ENCODE data around the gene HERC4.
A peak's percentile ranks its signal among the peaks of the same experiment; 100 is the strongest.

The HERC4 gene, protein sequence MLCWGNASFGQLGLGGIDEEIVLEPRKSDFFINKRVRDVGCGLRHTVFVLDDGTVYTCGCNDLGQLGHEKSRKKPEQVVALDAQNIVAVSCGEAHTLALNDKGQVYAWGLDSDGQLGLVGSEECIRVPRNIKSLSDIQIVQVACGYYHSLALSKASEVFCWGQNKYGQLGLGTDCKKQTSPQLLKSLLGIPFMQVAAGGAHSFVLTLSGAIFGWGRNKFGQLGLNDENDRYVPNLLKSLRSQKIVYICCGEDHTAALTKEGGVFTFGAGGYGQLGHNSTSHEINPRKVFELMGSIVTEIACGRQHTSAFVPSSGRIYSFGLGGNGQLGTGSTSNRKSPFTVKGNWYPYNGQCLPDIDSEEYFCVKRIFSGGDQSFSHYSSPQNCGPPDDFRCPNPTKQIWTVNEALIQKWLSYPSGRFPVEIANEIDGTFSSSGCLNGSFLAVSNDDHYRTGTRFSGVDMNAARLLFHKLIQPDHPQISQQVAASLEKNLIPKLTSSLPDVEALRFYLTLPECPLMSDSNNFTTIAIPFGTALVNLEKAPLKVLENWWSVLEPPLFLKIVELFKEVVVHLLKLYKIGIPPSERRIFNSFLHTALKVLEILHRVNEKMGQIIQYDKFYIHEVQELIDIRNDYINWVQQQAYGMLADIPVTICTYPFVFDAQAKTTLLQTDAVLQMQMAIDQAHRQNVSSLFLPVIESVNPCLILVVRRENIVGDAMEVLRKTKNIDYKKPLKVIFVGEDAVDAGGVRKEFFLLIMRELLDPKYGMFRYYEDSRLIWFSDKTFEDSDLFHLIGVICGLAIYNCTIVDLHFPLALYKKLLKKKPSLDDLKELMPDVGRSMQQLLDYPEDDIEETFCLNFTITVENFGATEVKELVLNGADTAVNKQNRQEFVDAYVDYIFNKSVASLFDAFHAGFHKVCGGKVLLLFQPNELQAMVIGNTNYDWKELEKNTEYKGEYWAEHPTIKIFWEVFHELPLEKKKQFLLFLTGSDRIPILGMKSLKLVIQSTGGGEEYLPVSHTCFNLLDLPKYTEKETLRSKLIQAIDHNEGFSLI

DNA sequence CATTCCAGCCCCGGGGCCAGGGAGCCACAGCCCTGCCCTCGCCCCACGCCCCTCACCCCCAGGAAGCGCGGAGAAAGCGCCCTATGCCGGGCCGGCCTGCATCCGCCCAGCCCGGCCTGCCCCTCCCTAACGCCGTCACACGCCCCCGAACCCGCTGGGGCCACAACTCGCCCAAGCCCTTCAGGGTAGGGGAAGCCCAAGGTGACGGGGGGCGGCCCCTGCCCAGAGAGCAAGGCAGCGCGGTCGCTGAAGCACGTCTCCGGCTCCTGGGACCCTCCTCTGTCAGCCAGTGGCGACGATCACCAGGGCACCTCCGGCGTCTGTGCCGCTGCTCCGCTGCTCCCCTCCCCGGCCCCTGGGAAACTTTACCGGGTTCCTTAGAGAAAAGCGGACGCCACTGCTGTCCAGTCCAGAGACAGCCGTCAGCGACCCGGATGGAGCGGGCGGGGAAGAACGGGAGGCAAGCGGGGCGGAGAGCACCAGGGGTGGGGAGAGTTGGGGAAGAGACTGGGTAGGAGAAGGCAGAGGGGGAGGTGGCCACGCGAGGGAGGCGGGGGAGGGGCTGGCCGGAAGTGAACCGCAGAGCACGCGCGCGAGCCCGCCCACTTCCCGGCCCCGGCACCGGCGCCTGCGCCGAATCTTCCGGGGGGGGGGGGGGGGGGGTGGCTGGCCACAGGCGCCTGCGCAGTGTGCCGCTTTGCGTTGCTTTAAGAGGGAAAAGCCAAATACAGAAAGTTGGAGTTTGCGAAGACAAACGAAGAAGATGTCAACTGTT is at the start of gene HERC4:
TSS of gene HERC4 (minus strand) at position 509 of the 775 bp plus-strand sequence. CDS start 2,175 bp downstream, outside the sequence.
- peak within 1 kb of the TSS; percentile 84 for H3K4me2 ChIP-seq
- H3K9ac ChIP-seq = peak within 1 kb of the TSS; percentile 88
- peaks cover 15% of the 10 kb centered on the region for H3K36me3 ChIP-seq
- H3K4me1 ChIP-seq = peaks cover 42% of the 10 kb centered on the region
- H4K20me1 ChIP-seq = peaks cover 40% of the 10 kb centered on the region
- H3K4me3 ChIP-seq = peak within 1 kb of the TSS; percentile 79
- peak within 1 kb of the TSS; percentile 96 for H3K27ac ChIP-seq
- H3K9me3 ChIP-seq = no peaks in the 10 kb centered on the region
- H3K27me3 ChIP-seq = no peaks in the 10 kb centered on the region
- TF ChIP-seq Cebpa-rat (IDR thresholded peaks at IDR 0.05) = no peak

DNA sequence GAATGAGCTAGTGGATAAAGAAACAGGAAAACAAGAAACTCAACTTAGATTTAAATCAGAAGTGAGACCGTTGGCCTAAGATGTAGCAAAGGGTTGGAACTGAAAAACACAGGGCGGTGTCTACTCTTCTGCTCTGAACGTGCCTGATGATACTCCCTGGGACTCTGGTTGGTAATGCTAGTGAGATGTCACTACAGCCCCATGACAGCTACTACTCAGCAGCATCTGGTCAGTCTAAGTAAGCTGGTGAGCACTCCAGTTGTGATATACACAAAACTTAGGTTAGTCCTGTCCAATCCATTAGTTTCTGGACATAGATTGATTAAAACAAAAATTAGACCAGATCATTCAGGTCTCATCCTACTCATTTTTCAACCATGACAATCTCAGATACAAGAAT is 49.6 kb upstream of the HERC4 start:
- H3K4me1 ChIP-seq = no peaks in the 10 kb centered on the region
- TF ChIP-seq Cebpa-rat (IDR thresholded peaks at IDR 0.05) = no peak
- H3K27ac ChIP-seq = no peak overlapping the region
- H4K20me1 ChIP-seq = no peaks in the 10 kb centered on the region
- no peak overlapping the region for H3K9ac ChIP-seq
- no peaks in the 10 kb centered on the region for H3K9me3 ChIP-seq
- H3K4me3 ChIP-seq = no peak overlapping the region
- no peaks in the 10 kb centered on the region for H3K36me3 ChIP-seq
- H3K27me3 ChIP-seq = no peaks in the 10 kb centered on the region
- H3K4me2 ChIP-seq = no peak overlapping the region

DNA sequence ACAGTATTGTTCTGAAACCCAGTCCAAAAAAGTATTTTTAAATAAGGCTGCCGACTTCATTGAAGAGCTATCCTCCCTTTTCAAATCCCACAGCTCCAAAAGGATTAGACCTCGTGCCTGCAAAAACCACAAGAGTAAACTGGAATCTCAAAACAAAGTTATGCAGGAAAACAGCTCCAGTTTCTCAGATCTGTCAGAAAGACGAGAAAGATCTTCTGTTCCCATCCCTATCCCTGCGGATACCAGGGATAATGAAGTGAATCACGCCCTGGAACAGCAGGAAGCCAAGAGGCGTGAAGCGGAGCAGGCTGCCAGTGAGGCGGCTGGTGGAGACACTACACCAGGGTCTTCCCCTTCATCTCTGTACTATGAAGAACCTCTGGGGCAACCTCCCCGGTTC is 46.8 kb upstream of the HERC4 start:
- no peak overlapping the region for H3K4me2 ChIP-seq
- no peaks in the 10 kb centered on the region for H3K9me3 ChIP-seq
- H3K9ac ChIP-seq = no peak overlapping the region
- no peaks in the 10 kb centered on the region for H4K20me1 ChIP-seq
- TF ChIP-seq Cebpa-rat (IDR thresholded peaks at IDR 0.05) = no peak
- H3K4me1 ChIP-seq = peaks cover 7% of the 10 kb centered on the region
- H3K4me3 ChIP-seq = no peak overlapping the region
- H3K27ac ChIP-seq = no peak overlapping the region
- H3K36me3 ChIP-seq = no peaks in the 10 kb centered on the region
- no peaks in the 10 kb centered on the region for H3K27me3 ChIP-seq

DNA sequence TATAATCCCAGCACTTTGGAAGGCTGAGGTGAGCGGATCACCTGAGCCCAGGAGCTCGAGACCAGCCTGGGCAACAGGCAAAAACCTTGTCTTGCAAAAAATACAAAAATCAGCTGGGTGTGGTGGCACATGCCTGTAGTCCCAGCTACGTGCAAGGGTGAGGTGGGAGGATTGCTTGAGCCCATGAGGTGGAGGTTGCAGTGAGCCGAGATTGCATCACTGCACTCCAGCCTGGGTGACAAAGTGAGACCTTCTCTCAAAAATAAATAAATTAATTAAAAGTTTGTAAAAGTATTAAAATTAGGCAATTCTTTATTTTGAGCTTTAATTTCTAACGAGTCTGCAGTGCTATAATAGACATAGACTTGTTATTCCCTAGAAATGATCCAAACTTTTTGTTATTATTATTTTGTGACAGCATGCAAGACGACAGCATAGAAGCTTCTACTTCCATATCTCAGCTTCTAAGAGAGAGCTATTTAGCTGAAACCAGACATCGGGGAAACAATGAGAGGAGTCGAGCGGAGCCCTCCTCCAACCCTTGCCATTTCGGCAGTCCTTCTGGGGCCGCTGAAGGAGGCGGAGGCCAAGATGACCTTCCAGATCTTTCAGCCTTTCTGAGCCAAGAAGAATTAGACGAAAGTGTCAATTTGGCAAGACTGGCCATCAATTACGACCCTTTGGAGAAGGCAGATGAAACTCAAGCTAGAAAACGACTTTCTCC is 46.1 kb upstream of the HERC4 start:
- Histone ChIP-seq H3K4me2 (no peak overlapping the region), H4K20me1 (no peaks in the 10 kb centered on the region), H3K27me3 (no peaks in the 10 kb centered on the region), H3K9me3 (no peaks in the 10 kb centered on the region), H3K4me3 (no peak overlapping the region), H3K27ac (no peak overlapping the region), H3K4me1 (peaks cover 7% of the 10 kb centered on the region), H3K9ac (no peak overlapping the region), H3K36me3 (no peaks in the 10 kb centered on the region)
- no peak for TF ChIP-seq Cebpa-rat (IDR thresholded peaks at IDR 0.05)

DNA sequence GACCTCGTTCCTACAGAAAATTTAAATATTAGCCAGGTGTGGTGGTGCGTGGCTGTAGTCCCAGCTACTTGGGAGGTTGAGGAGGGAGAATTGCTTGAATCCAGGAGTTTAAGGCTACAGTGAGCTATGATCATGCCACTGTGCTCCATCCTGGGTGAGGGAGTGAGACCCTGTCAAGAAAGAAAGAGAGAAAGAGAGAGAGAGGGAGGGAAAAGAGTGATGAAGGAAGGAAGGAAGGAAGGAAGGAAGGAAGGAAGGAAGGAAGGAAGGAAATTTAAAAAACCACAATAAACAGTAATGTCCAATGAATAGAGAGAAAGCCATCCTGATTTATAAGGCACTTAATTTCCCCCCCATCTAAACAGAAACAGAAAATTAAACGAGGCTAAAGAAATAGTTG is 43.6 kb upstream of the HERC4 start:
- Histone ChIP-seq H3K4me3 (no peak overlapping the region), H3K27ac (no peak overlapping the region), H3K9ac (no peak overlapping the region), H3K4me1 (peaks cover 7% of the 10 kb centered on the region), H3K36me3 (no peaks in the 10 kb centered on the region), H3K4me2 (peak overlapping the region; percentile 27; the same call in 1 of the 2 replicates), H3K9me3 (no peaks in the 10 kb centered on the region), H3K27me3 (no peaks in the 10 kb centered on the region), H4K20me1 (no peaks in the 10 kb centered on the region)
- TF ChIP-seq Cebpa-rat (IDR thresholded peaks at IDR 0.05) = no peak

DNA sequence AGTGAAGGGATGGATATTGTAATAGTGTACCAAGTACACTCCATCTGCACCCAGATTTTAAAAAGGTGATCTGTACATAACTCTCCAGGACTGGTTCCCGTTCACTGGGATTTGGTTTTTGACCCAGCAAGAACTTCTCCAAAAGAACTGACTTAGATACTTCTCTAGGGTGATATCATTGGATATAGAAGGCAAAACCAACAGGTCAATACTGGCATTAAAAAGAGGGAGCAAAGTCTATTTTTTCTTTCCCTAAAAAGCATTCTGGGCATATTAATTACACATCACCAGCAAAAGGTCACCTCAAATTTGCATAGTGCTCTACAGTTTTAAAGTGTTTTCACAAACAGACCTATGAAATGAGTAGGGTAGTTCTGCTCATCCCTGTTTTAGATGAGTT is 37.8 kb upstream of the HERC4 start:
- no peaks in the 10 kb centered on the region for H3K4me1 ChIP-seq
- no peak overlapping the region for H3K4me3 ChIP-seq
- H3K9ac ChIP-seq = no peak overlapping the region
- H3K9me3 ChIP-seq = no peaks in the 10 kb centered on the region
- TF ChIP-seq Cebpa-rat (IDR thresholded peaks at IDR 0.05) = no peak
- no peaks in the 10 kb centered on the region for H3K36me3 ChIP-seq
- no peaks in the 10 kb centered on the region for H3K27me3 ChIP-seq
- H3K27ac ChIP-seq = no peak overlapping the region
- H3K4me2 ChIP-seq = no peak overlapping the region
- H4K20me1 ChIP-seq = no peaks in the 10 kb centered on the region

DNA sequence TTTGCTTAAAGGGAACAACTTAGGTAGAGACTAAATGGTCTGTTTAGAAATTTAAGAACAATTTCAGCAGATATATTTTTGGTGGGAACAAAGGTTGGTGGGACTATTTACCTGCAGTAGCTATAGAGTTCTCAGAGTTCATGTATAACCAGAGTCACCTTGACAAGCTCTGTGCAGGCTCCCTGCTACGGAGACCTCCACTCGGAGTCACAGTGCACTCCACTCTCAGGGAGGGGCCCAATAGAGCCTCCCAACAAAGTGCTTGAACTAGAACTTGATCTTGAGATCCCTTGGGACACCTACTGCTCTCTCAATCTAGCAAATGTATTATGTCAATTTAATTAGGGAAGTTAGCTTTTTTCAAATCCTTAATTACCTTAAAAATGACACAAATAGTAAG is 36.5 kb upstream of the HERC4 start:
- no peak overlapping the region for H3K9ac ChIP-seq
- no peaks in the 10 kb centered on the region for H3K27me3 ChIP-seq
- H3K4me2 ChIP-seq = no peak overlapping the region
- no peaks in the 10 kb centered on the region for H3K4me1 ChIP-seq
- H4K20me1 ChIP-seq = no peaks in the 10 kb centered on the region
- no peaks in the 10 kb centered on the region for H3K9me3 ChIP-seq
- H3K27ac ChIP-seq = no peak overlapping the region
- no peaks in the 10 kb centered on the region for H3K36me3 ChIP-seq
- H3K4me3 ChIP-seq = no peak overlapping the region
- TF ChIP-seq Cebpa-rat (IDR thresholded peaks at IDR 0.05) = no peak

DNA sequence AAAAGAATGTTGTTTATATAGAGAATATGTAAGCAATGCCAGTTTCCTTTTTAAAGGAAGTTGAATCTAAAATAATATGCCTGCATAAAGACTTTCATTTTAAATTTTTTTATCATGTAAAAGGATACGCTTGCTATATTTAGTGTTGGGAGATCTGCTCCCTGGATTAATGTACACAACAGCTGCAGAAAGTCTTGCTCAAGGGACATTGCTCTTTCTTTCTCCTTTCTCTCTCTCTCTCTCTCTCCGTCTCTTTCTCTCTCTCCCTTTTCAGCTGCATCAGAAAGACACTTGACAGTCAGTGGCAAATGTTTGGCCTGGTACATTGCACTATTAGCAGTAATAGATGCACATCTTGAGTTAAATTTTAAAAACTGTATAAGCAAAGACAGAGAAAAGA is 34.9 kb upstream of the HERC4 start:
- Histone ChIP-seq H3K9ac (no peak overlapping the region), H4K20me1 (no peaks in the 10 kb centered on the region), H3K4me1 (no peaks in the 10 kb centered on the region), H3K36me3 (no peaks in the 10 kb centered on the region), H3K4me3 (no peak overlapping the region), H3K4me2 (no peak overlapping the region), H3K27ac (no peak overlapping the region), H3K9me3 (no peaks in the 10 kb centered on the region), H3K27me3 (no peaks in the 10 kb centered on the region)
- TF ChIP-seq Cebpa-rat (IDR thresholded peaks at IDR 0.05) = no peak

DNA sequence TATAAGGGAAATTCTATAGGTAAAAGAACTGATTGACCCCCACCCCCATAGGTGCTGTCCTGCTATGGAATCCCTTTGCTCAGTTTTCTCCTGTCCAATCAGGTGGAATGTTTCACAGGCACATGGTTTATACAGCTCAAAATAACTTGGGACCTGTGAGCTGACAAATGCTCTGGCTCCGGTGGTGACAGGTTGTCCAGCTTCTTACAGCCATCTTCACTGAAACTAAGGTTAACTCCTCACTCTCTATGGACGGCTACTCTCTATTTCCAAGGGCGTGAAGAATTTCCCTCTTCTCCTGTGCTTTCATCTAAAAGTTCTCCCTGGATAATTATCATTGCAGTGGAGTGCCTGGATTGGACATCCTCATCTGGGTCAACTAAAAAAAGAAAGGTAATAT is 34.2 kb upstream of the HERC4 start, which contains the start of gene MYPN:
TSS of gene MYPN (plus strand) at position 158 of the 400 bp plus-strand sequence. CDS start 11,951 bp downstream, outside the sequence.
- H3K9me3 ChIP-seq = no peaks in the 10 kb centered on the region
- no peak within 1 kb of the TSS for H3K27ac ChIP-seq
- TF ChIP-seq Cebpa-rat (IDR thresholded peaks at IDR 0.05) = no peak
- H3K4me3 ChIP-seq = no peak within 1 kb of the TSS
- H3K4me2 ChIP-seq = no peak within 1 kb of the TSS
- H4K20me1 ChIP-seq = no peaks in the 10 kb centered on the region
- H3K36me3 ChIP-seq = no peaks in the 10 kb centered on the region
- no peak within 1 kb of the TSS for H3K9ac ChIP-seq
- H3K4me1 ChIP-seq = no peaks in the 10 kb centered on the region
- no peaks in the 10 kb centered on the region for H3K27me3 ChIP-seq
